GM04504 (cell line): ENCODE data around the gene TRAPPC3.

Experiments
- DNase-seq: peaks from one replicate; pipeline ENCODE4 v3.0.0-alpha.2; 2012; ENCODE audit warnings: low read depth

Gene TRAPPC3

DNA sequence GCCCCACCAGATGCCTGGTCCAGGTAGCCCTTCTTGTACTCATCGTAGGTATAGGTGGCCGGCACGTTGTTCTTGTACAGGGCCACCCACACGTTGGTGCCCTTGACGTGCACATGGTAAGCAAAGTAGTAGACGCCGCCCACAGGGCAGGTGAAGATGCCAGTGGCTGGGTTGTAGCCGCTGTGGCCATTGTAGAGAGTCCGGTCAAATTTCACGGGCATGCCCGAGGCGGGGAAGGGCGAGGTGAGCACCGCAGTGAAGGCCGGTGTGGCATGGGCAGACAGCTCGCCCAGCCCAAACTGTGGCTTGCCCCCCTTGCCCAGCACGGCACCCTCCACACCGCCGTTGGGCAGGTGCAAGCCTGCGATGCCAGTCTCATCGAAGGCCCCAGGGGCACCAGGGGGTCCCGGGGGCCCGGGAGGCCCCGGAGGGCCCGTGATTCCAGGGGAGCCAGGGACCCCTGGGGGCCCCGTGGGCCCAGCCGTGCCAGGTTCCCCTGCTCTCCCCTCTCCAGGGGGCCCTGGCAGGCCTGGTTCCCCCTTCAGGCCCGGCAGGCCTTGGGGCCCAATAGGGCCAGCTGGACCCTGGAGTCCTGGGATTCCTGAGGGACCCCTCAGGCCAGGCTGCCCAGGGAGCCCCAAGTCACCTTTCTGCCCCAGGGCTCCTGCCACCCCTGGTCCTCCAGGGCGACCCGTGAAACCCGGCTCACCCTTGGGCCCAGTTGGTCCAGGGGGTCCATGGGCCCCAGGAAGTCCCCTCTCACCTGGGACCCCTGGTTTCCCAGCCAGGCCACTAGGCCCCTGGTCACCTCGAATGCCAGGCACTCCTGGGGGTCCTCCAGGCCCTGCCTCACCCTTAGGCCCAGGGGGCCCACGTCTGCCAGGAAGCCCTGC lies 51.3 kb downstream of the TRAPPC3 start:
- DNase-seq: no peak

DNA sequence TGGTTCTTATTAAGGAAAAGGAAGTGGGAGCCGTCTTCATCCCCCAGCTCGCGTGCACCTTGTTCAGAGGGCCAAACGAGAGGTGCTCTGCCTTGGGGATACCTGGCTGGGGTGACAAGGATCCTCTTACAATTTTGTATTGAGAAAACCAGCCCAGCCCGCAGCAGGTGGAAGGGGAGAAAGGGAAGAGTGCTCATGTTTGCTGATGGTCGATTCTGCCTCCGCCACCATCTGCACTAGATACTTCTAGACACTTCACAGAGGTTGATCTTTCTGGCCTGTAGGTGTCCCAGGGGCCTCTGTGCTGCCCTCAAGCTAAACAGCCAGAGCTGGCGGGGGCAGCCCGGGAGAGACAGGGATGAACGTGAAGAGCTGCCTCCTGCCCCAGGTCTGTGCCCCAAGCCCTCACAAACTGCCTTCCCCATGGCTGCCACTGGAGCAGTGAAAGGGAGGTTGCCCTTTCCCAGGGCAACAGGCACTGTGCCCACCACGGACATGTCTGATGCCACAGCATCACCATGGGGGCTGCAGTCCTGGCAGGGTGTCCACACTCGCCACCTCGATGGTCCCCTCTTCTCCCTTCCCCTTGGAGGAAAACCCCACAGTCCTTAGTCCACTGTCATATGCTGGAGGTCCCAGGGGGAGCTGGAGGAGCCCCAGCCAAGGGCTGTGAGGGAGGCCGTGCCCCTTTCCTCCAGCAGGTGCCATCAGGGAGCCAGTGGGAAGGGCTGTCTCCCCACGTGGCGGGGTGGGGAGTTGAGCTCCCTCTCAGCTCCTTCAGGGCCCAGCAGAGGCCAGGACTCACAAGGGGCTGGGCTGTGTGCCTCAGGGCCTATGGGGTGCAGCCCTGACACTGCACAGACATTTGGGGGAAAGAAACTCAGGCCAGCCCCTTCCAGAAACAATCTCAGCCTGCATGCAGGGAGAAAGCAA lies 52.5 kb downstream of the TRAPPC3 start:
- no peak for DNase-seq

DNA sequence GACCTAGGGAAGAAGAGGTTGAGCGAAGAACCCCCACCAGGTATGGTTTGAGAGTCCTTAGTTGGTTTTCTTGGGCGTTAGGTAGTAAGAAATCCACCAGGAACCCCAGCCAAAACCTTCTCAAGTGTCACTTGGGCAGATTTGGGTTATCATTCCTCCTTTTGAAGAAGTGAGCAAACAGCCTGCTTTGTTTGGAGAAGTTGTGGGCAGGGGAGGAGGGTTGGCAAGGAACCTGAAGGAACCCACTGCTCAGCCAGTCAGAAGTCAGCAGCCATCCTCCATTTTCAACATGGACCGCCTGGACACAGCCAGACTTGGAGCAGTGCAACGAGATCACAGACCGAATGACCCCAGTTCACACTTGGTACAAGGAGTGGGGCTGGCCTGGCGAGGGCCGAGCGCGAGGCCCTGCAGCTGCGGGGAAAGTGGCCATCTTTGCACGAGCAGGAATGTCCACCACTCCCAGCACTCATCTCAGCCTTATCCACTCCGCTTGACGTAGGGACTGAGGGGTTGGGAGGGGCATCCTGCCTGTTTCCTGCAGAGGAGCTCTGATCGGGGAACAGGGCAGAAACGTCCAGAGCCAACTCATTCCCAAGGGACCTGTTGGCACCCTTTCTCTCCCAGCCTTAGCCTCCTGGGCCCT lies 53.4 kb downstream of the TRAPPC3 start:
- DNase-seq: no peak

DNA sequence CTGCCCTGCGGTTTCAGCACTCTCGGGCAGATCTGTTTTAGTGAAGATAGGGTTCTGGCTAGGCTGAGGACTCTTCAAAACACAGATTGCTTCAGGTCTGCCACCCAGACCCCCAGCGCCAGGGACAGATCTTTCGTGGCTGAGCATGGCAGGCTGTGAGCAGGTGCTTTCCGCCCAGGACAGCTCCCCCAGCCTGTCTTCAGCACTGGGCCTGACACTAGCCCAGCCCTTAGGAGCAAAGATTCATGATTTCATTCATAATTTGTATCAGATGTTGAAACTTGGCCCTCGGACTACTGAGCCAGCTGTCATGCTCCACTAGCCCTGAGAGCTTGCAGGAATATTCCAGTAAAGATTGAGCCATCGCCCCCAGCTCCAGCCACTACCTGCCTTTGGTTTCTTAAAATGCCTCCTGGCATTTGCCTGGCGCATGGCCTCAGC lies 54.6 kb downstream of the TRAPPC3 start:
- no peak for DNase-seq

GRCh38 chr1:36093929-36094328 lies 55.4 kb downstream of the TRAPPC3 start:
- DNase-seq: no peak

DNA sequence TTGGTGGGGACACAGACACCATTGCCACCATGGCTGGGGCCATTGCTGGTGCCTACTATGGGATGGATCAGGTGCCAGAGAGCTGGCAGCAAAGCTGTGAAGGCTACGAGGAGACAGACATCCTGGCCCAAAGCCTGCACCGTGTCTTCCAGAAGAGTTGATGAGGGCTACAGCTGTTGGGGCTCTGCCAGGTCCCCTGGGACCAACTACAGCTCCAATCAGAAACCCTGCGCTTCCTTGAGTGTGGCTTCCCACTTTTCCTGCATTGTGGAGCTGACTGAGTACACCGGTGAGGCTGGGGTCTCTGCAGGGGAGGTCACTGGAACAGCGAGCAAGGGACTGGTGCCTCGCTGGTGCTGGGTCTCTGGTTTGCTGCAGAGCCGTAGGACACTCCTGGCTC lies 56.1 kb downstream of the TRAPPC3 start:
- DNase-seq: no peak

DNA sequence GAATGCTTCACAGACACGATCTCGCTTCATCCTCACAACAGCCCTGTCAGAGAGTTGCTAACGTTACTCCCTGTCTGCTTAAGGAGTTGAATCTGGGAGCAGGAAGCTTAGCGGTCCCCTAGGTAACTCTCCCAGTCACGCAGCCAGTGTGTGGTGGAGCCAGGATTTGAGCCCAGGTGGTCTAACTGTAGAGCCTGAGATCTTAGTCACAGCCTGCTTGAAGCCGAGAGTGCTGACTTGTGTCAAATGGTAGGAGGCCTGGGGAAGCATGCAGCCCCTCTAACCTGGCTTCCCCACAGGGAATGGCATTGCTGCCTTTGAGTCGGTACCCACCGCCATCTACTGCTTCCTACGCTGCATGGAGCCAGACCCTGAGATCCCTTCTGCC lies 56.5 kb downstream of the TRAPPC3 start:
- no peak for DNase-seq

GRCh38 chr1:36092166-36092797 lies 57.0 kb downstream of the TRAPPC3 start:
- DNase-seq: no peak

DNA sequence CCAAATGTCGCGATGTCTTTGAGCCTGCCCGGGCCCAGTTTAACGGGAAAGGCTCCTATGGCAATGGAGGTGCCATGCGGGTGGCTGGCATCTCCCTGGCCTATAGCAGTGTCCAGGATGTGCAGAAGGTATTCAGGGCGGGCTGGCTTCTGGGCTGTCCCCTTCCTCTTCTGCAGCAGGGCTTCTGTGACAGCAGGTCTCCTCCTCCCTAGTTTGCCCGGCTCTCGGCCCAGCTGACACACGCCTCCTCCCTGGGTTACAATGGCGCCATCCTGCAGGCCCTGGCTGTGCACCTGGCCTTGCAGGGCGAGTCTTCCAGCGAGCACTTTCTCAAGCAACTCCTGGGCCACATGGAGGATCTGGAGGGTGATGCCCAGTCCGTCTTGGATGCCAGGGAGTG lies 57.6 kb downstream of the TRAPPC3 start:
- DNase-seq: no peak

- no peak for DNase-seq
Measured at GRCh38 chr1:36091141-36091540, 58.1 kb downstream of the TRAPPC3 start.

- DNase-seq: no peak
Measured at GRCh38 chr1:36089393-36090121, 59.7 kb downstream of the TRAPPC3 start.

DNA sequence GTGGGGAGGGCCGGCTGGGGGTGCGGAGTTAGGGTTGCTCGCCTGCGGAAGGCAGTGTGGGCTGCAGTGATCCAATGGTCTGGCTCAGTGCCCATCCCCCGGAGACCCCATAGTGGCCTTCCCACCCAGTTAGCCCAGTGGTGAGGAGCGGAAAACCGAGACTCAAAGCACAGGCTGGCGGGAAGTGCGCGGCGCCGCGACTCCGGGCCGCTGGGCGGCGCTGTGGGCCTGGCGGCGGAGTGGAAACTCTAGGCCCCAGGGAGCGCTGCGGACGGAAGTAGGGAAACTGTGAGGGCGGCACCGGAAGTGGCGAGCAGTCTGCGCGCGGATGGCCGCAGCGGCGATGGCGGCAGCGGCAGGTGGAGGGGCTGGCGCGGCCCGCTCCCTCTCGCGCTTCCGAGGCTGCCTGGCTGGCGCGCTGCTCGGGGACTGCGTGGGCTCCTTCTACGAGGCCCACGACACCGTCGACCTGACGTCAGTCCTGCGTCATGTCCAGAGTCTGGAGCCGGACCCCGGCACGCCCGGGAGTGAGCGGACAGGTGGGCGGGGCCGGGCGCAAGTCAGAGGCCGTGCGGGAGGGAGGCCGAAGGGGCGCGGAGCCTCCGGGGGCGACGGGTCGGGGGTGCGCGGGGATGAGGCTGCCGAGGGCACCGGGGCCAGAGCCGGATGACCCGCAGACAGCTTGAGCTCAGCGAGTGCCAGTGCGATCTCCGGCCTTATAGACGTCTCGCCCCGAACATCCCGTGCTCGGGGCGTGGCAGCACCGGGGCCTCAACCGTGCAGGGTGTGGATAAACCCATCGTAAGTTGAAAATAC lies 60.5 kb downstream of the TRAPPC3 start, which contains the start of gene ADPRS:
Gene ADPRS (plus strand): TSS at position 316 of the 816 bp plus-strand sequence. CDS start 13 bp downstream, at position 329.
- DNase-seq: peak; percentile 68

DNA sequence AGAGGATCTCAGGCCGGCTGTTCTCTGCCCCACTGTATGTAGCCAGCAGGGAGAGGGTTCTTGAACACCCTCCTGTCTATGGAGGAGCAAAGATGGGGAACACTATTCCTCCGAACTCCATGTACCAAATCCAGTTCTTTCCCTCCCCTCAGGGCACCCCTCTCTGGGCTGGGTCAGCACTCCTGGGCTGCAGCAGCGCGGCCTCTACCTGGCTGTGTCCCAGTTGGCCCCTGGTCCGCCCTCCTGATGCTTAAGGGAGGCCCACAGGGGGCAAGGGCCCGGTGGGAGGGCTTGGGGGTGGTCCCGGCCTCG lies 61.1 kb downstream of the TRAPPC3 start:
- DNase-seq: no peak

- DNase-seq: no peak
Measured at GRCh38 chr1:36087233-36088123, 61.8 kb downstream of the TRAPPC3 start.
